Natural killer cell (primary cell): ENCODE results near the gene COG7. TPM values are rescaled to one million over a fixed set of nuclear protein-coding genes. Genes with fewer than 3 reads are reported as not detected.

Source experiments
- ATAC-seq, 3 donors: fragments of 150-1000 bp in 2 of 3; fragments of 200-7000 bp in 1 of 3; cut with Tn5 transposase; 1 replicate in 1 of 3; 2 replicates in 2 of 3; pipeline ENCODE4 v1.10.0; 2021; ENCODE audit warnings: mild to moderate bottlenecking in 2 of 3, moderate library complexity in 2 of 3
- DNase-seq, 2 donors: peaks; one replicate each; pipeline versions ENCODE4 v3.0.0 to v3.0.0-alpha.2; 2013 to 2021; ENCODE audit warnings: mixed read lengths in 1 of 2
- H3K27ac ChIP-seq: one replicate; pipeline ENCODE4 v1.5.1; 2013; ENCODE audit warnings: mild to moderate bottlenecking, low read length
- H3K27me3 ChIP-seq: one replicate; pipeline ENCODE4 v1.6.1; 2013; ENCODE audit warnings: low read length; ENCODE audit not compliant: control insufficient read depth, insufficient read depth
- H3K36me3 ChIP-seq: one replicate; pipeline ENCODE4 v1.6.1; 2013; ENCODE audit warnings: low read length; ENCODE audit not compliant: control insufficient read depth, insufficient read depth
- H3K4me1 ChIP-seq: one replicate; pipeline ENCODE4 v1.6.1; 2013; ENCODE audit warnings: low read length; ENCODE audit not compliant: control insufficient read depth, insufficient read depth
- H3K4me3 ChIP-seq: one replicate; pipeline ENCODE4 v1.5.1; 2013; ENCODE audit warnings: low read length
- H3K9me3 ChIP-seq: one replicate; pipeline ENCODE4 v1.6.1; 2013; ENCODE audit warnings: low read length; ENCODE audit not compliant: control insufficient read depth, insufficient read depth
- H3K27ac Mint-ChIP-seq, 2 donors: one replicate each; pipeline ENCODE4 v1.8.0; 2022; ENCODE audit warnings: mild to moderate bottlenecking in 2 of 2, mixed read lengths in 2 of 2, moderate library complexity in 1 of 2
- H3K27me3 Mint-ChIP-seq, 2 donors: one replicate each; pipeline ENCODE4 v1.8.0; 2022; ENCODE audit warnings: low read depth in 2 of 2, mixed read lengths in 2 of 2
- H3K36me3 Mint-ChIP-seq: one replicate; pipeline ENCODE4 v1.8.0; 2022; ENCODE audit warnings: mixed read lengths
- H3K4me1 Mint-ChIP-seq, 2 donors: one replicate each; pipeline ENCODE4 v1.8.0; 2022; ENCODE audit warnings: mixed read lengths in 2 of 2
- H3K4me3 Mint-ChIP-seq: one replicate; pipeline ENCODE4 v1.8.0; 2022; ENCODE audit warnings: mild to moderate bottlenecking, moderate library complexity, mixed read lengths
- H3K9me3 Mint-ChIP-seq, 2 donors: one replicate each; pipeline ENCODE4 v1.8.0; 2022; ENCODE audit warnings: mixed read lengths in 2 of 2
- CTCF ChIP-seq: fragments of 200-600 bp; IDR thresholded peaks from one replicate; pipeline ENCODE4 v1.8.0; 2022; ENCODE audit warnings: antibody characterized with exemption
- WGBS: methylation state at CpG from one replicate; pipeline ENCODE4 v1.1.7; 2013; ENCODE audit warnings: missing lambda C conversion rate; ENCODE audit not compliant: insufficient coverage; 5-methylcytosine and 5-hydroxymethylcytosine counted together
- intact Hi-C: fragments of 100-400 bp; cut with micrococcal nuclease; formaldehyde crosslinking; loops from one replicate; pipeline ENCODE4 v1.14.2; 2022
- total RNA-seq, 4 donors: library from RNA; stranded (reverse); fragments of 120-200 nt in 1 of 4; gene quantifications; one replicate each; pipeline versions ENCODE4 v1.2.3 to v1.2.4, GENCODE V29; 2013 to 2022

Gene COG7
- total RNA-seq, 3 donors from 2014 or later (not counting 1 experiment from before 2014, with no cell fraction given) = 18.4 to 26.6 (median 20.3) TPM

GRCh38 chr16:23497543-23497868 lies 44.5 kb upstream of the COG7 start:
- whole genome bisulfite sequencing = 92% methylated on average over 6 of the region's 6 CpGs
- no peak for TF ChIP-seq CTCF
- DNase-seq (no peak), ATAC-seq (no peak)
- H3K9me3 Mint-ChIP-seq = no peaks in the 10 kb centered on the region
- no peaks in the 10 kb centered on the region for H3K36me3 Mint-ChIP-seq
- peaks cover 29 to 32% of the 10 kb centered on the region in 2 donors for H3K4me1 Mint-ChIP-seq
- H3K4me3 Mint-ChIP-seq = no peak overlapping the region
- Histone ChIP-seq H3K27me3 (no peaks in the 10 kb centered on the region), H3K4me3 (no peak overlapping the region), H3K4me1 (peaks cover 21% of the 10 kb centered on the region), H3K27ac (no peak overlapping the region), H3K36me3 (peaks cover 27% of the 10 kb centered on the region), H3K9me3 (no peaks in the 10 kb centered on the region)
- peak overlapping the region; percentile 6 to 55 for H3K27ac Mint-ChIP-seq
- intact Hi-C loops = no loop called here
- no peaks in the 10 kb centered on the region for H3K27me3 Mint-ChIP-seq

GRCh38 chr16:23496821-23497542 lies 44.0 kb upstream of the COG7 start:
- peak in 1 of 3 donors; percentile 52 for ATAC-seq
- Mint-ChIP-seq H3K9me3 (no peaks in the 10 kb centered on the region), H3K27me3 (no peaks in the 10 kb centered on the region), H3K36me3 (no peaks in the 10 kb centered on the region), H3K4me3 (no peak overlapping the region), H3K27ac (peak overlapping the region in 1 of 2 donors; percentile 55), H3K4me1 (peaks cover 24 to 27% of the 10 kb centered on the region in 2 donors)
- intact Hi-C loops = no loop called here
- WGBS = 79% methylated on average over 11 of the region's 12 CpGs
- no peaks in the 10 kb centered on the region for H3K27me3 ChIP-seq
- H3K4me3 ChIP-seq = no peak overlapping the region
- peaks cover 21% of the 10 kb centered on the region for H3K4me1 ChIP-seq
- no peak for TF ChIP-seq CTCF
- H3K9me3 ChIP-seq = no peaks in the 10 kb centered on the region
- no peak overlapping the region for H3K27ac ChIP-seq
- no peak for DNase-seq
- peaks cover 31% of the 10 kb centered on the region for H3K36me3 ChIP-seq

- H3K36me3 ChIP-seq = peaks cover 44% of the 10 kb centered on the region
- peaks cover 20% of the 10 kb centered on the region for H3K4me1 ChIP-seq
- no peak overlapping the region for H3K4me3 ChIP-seq
- no peak overlapping the region for H3K27ac ChIP-seq
- Mint-ChIP-seq H3K36me3 (peaks cover 10% of the 10 kb centered on the region), H3K9me3 (no peaks in the 10 kb centered on the region), H3K27ac (no peak overlapping the region), H3K4me3 (no peak overlapping the region), H3K27me3 (no peaks in the 10 kb centered on the region), H3K4me1 (peaks cover 15 to 25% of the 10 kb centered on the region in 2 donors)
- intact Hi-C loops = no loop called here
- ATAC-seq (no peak), DNase-seq (no peak)
- WGBS = 100% methylated on average over 1 of the region's 4 CpGs
- no peaks in the 10 kb centered on the region for H3K9me3 ChIP-seq
- no peaks in the 10 kb centered on the region for H3K27me3 ChIP-seq
- no peak for TF ChIP-seq CTCF
Observed at GRCh38 chr16:23495671-23496070, 42.7 kb upstream of the COG7 start.

GRCh38 chr16:23494188-23494587 lies 41.2 kb upstream of the COG7 start:
- Mint-ChIP-seq H3K4me3 (no peak overlapping the region), H3K27ac (no peak overlapping the region), H3K9me3 (no peaks in the 10 kb centered on the region), H3K27me3 (no peaks in the 10 kb centered on the region), H3K36me3 (peaks cover 12% of the 10 kb centered on the region), H3K4me1 (peaks cover 14 to 16% of the 10 kb centered on the region in 2 donors)
- Histone ChIP-seq H3K36me3 (peaks cover 55% of the 10 kb centered on the region), H3K4me3 (no peak overlapping the region), H3K9me3 (no peaks in the 10 kb centered on the region), H3K27ac (no peak overlapping the region), H3K4me1 (peaks cover 7% of the 10 kb centered on the region), H3K27me3 (no peaks in the 10 kb centered on the region)
- ATAC-seq = no peak
- intact Hi-C loops = no loop called here
- 99% methylated on average over 11 of the region's 11 CpGs for WGBS
- no peak for DNase-seq
- no peak for TF ChIP-seq CTCF
